SU-DHL-6 (cell line): ENCODE data around the gene CEP170B.

Source experiments
- H2AFZ ChIP-seq: fragments of 200-600 bp; sonication (generic); 2 replicates; pipeline ENCODE4 v1.6.1; 2014; ENCODE audit warnings: low read depth, mild to moderate bottlenecking, moderate library complexity, mixed read lengths, antibody characterized with exemption, low read length; ENCODE audit not compliant: severe bottlenecking
- H3F3A ChIP-seq: fragments of 200-600 bp; shearing (Covaris generic); 2 replicates; pipeline ENCODE4 v1.6.0; 2016; ENCODE audit warnings: antibody characterized with exemption, mild to moderate bottlenecking; ENCODE audit not compliant: insufficient read depth
- H3K27ac ChIP-seq: fragments of 200-600 bp; sonication (generic); 2 replicates; pipeline ENCODE4 v1.5.1; 2016; ENCODE audit warnings: low read depth, mild to moderate bottlenecking, low read length, moderate library complexity, mixed read lengths
- H3K27me3 ChIP-seq: fragments of 200-600 bp; sonication (generic), shearing (Covaris generic); 2 replicates; pipeline ENCODE4 v1.6.0; 2014; ENCODE audit warnings: mild to moderate bottlenecking, low read length
- H3K36me3 ChIP-seq: fragments of 200-600 bp; sonication (generic); 2 replicates; pipeline ENCODE4 v1.6.1; 2014; ENCODE audit warnings: mild to moderate bottlenecking, low read length, mixed read lengths
- H3K4me2 ChIP-seq: fragments of 300-600, 200-600 bp; shearing (Covaris generic), sonication (generic); 2 replicates; pipeline ENCODE4 v1.6.0; 2014; ENCODE audit warnings: low read length, low read depth, mild to moderate bottlenecking; ENCODE audit not compliant: poor library complexity, severe bottlenecking
- H3K4me3 ChIP-seq: fragments of 200-600 bp; sonication (generic); 2 replicates; pipeline ENCODE4 v1.5.1; 2014; ENCODE audit warnings: antibody characterized with exemption, low read length, mild to moderate bottlenecking, mixed read lengths; ENCODE audit not compliant: insufficient read depth, poor library complexity, severe bottlenecking
- H3K79me2 ChIP-seq: fragments of 200-600 bp; sonication (generic); 2 replicates; pipeline ENCODE4 v1.6.1; 2014; ENCODE audit warnings: mild to moderate bottlenecking, low read length, moderate library complexity; ENCODE audit not compliant: insufficient read depth
- H3K9ac ChIP-seq: fragments of 200-600 bp; sonication (generic); 2 replicates; pipeline ENCODE4 v1.7.0; 2014; ENCODE audit warnings: mild to moderate bottlenecking, low read length
- H3K9me2 ChIP-seq: fragments of 200-600 bp; sonication (generic); replicated peaks from 2 replicates; pipeline ENCODE4 v1.6.1; 2014; ENCODE audit warnings: low read length; ENCODE audit not compliant: insufficient read depth
- H3K9me3 ChIP-seq: fragments of 200-600 bp; sonication (generic); 2 replicates; pipeline ENCODE4 v1.6.1; 2014; ENCODE audit warnings: low read length, mixed read lengths; ENCODE audit not compliant: insufficient read depth
- H4K20me1 ChIP-seq: fragments of 200-600 bp; sonication (generic); 2 replicates; pipeline ENCODE4 v1.6.1; 2014; ENCODE audit warnings: low read depth, mild to moderate bottlenecking, antibody characterized with exemption, low read length, moderate library complexity, mixed read lengths
- EZH2phosphoT487 ChIP-seq: fragments of 200-600 bp; sonication (generic), shearing (Covaris generic); conservative IDR thresholded peaks from 2 replicates; pipeline ENCODE4 v1.6.1; 2018; ENCODE audit warnings: mild to moderate bottlenecking, antibody characterized with exemption, low read length, moderate library complexity, mixed read lengths
- TF ChIP-seq, protein P1 (sequence below): fragments of 200-600 bp; sonication (generic); IDR thresholded peaks from one replicate; pipeline ENCODE4 v1.5.1; 2017; ENCODE audit warnings: antibody characterized with exemption, mild to moderate bottlenecking, low read length, moderate library complexity; ENCODE audit not compliant: insufficient read depth, poor library complexity, severe bottlenecking

Gene CEP170B

DNA sequence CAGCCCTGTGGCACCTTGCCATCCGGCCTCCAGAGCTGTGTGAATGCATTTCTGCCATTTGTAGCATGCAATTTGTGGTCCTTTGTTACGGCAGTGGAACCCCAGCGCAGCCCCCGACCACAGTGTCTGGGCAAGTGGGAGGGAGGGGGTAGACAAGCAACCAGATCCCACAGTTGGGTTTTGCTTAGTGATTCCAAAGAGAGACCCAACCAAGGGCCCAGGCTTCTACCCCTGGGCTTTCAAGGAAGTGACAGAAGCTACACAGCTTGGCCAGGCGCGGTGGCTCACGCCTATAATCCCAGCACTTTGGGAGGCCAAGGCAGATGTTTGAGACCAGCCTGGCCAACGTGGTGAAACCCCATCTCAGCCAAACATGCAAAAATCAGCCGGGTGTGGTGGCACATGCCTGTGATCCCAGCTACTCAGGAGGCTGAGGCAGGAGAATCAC is 46.3 kb upstream of the CEP170B start:
- no peaks in the 10 kb centered on the region for H3K79me2 ChIP-seq
- no peaks in the 10 kb centered on the region for H4K20me1 ChIP-seq
- H2AFZ ChIP-seq: no peak overlapping the region
- no peaks in the 10 kb centered on the region for H3K36me3 ChIP-seq
- TF ChIP-seq EZH2phosphoT487: no peak
- TF ChIP-seq, protein P1, sequence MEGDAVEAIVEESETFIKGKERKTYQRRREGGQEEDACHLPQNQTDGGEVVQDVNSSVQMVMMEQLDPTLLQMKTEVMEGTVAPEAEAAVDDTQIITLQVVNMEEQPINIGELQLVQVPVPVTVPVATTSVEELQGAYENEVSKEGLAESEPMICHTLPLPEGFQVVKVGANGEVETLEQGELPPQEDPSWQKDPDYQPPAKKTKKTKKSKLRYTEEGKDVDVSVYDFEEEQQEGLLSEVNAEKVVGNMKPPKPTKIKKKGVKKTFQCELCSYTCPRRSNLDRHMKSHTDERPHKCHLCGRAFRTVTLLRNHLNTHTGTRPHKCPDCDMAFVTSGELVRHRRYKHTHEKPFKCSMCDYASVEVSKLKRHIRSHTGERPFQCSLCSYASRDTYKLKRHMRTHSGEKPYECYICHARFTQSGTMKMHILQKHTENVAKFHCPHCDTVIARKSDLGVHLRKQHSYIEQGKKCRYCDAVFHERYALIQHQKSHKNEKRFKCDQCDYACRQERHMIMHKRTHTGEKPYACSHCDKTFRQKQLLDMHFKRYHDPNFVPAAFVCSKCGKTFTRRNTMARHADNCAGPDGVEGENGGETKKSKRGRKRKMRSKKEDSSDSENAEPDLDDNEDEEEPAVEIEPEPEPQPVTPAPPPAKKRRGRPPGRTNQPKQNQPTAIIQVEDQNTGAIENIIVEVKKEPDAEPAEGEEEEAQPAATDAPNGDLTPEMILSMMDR: no peak
- H3K9me3 ChIP-seq: no peaks in the 10 kb centered on the region
- no peak overlapping the region for H3K9ac ChIP-seq
- no peak overlapping the region for H3K4me3 ChIP-seq
- no peaks in the 10 kb centered on the region for H3K27me3 ChIP-seq
- H3K9me2 ChIP-seq: no peaks in the 10 kb centered on the region
- H3K27ac ChIP-seq: no peak overlapping the region
- H3F3A ChIP-seq: no peaks in the 10 kb centered on the region; the same call in 1 of the 2 replicates
- H3K4me2 ChIP-seq: no peak overlapping the region

DNA sequence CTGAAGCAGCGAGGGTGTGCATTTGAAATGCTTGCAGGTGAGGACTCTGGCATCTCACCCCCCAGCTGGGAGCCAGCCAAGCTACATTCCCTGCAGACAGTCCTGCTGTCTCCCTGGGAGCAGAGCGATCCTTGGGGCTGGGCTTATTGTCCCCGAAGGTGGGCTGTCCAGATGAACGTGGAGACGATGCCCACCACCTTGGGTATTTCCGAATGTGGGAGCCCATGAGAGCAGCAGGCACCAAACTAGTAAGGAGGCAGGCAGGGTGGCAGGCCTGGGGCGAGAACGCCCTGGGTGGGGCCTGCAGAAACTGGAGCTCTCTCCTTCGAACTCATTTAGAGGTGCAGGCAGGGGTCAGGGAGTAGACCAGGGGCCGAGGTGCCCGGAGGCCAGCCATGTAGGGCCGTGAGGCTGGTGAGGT is 45.7 kb upstream of the CEP170B start:
- no peaks in the 10 kb centered on the region for H3K9me3 ChIP-seq
- H3K9ac ChIP-seq: no peak overlapping the region
- no peaks in the 10 kb centered on the region for H4K20me1 ChIP-seq
- H3K27me3 ChIP-seq: no peaks in the 10 kb centered on the region
- no peaks in the 10 kb centered on the region for H3K9me2 ChIP-seq
- no peak overlapping the region for H3K4me3 ChIP-seq
- TF ChIP-seq, protein P1: no peak
- no peak for TF ChIP-seq EZH2phosphoT487
- H3K79me2 ChIP-seq: no peaks in the 10 kb centered on the region
- no peaks in the 10 kb centered on the region for H3F3A ChIP-seq
- no peak overlapping the region for H2AFZ ChIP-seq
- no peaks in the 10 kb centered on the region for H3K36me3 ChIP-seq
- H3K4me2 ChIP-seq: no peak overlapping the region
- no peak overlapping the region for H3K27ac ChIP-seq

DNA sequence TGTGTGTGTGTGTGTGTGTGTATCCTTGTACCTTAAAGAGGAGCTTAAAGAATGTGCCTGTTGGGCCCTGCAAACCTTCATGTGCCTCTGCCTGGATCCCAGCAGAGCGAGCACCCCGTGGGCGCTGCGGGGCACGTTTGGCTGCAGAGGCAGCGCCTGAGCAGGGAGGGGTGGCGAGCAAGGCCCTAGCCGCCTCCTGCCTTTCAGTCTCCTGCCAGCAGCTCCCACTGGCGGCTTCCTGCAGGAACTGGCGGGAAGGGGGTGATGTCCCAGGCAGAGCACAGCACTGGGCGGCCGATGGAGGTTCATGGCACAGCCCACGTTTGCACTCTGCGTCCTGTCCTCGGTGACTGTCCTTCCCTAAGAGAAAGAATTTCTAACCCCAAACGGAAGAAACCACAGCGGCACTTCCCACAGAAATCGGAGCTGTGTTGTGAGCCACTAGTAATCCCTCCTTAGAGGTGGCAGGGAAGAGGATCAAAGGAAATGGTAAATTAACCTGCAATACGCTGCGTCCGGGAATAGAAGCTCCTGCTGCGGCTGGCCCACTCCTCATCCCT is 44.3 kb upstream of the CEP170B start:
- TF ChIP-seq, protein P1: no peak
- no peak for TF ChIP-seq EZH2phosphoT487
- H3K27me3 ChIP-seq: no peaks in the 10 kb centered on the region

More for the DNA sequence above, 44.3 kb upstream of the CEP170B start:
- Histone ChIP-seq H3F3A (no peaks in the 10 kb centered on the region), H3K4me3 (no peak overlapping the region), H3K9me3 (no peaks in the 10 kb centered on the region), H4K20me1 (no peaks in the 10 kb centered on the region), H3K9me2 (no peaks in the 10 kb centered on the region), H3K79me2 (no peaks in the 10 kb centered on the region), H2AFZ (no peak overlapping the region), H3K9ac (no peak overlapping the region), H3K27ac (no peak overlapping the region), H3K4me2 (no peak overlapping the region), H3K36me3 (no peaks in the 10 kb centered on the region)
